Nephron progenitor cell (in vitro differentiated cells): ENCODE measurements around the gene EFCAB5.

Experiments
- DNase-seq: peaks from one replicate; pipeline ENCODE4 v3.0.0; 2021
- H3K27ac Mint-ChIP-seq: 2 replicates; pipeline ENCODE4 v1.8.0; 2021; ENCODE audit warnings: mild to moderate bottlenecking, moderate library complexity, mixed read lengths
- H3K27me3 Mint-ChIP-seq: 2 replicates; pipeline ENCODE4 v1.8.0; 2021; ENCODE audit warnings: mild to moderate bottlenecking, low read depth, mixed read lengths; ENCODE audit not compliant: poor library complexity
- H3K36me3 Mint-ChIP-seq: 2 replicates; pipeline ENCODE4 v1.8.0; 2021; ENCODE audit warnings: low read depth, mixed read lengths
- H3K4me1 Mint-ChIP-seq: 2 replicates; pipeline ENCODE4 v1.8.0; 2021; ENCODE audit warnings: mixed read lengths
- H3K4me3 Mint-ChIP-seq: 2 replicates; pipeline ENCODE4 v1.8.0; 2021; ENCODE audit warnings: mild to moderate bottlenecking, moderate library complexity, mixed read lengths
- H3K9me3 Mint-ChIP-seq: 2 replicates; pipeline ENCODE4 v1.8.0; 2021; ENCODE audit warnings: mild to moderate bottlenecking, moderate library complexity, mixed read lengths
- CTCF ChIP-seq: fragments of 200-600 bp; sonication (generic); IDR thresholded peaks from 2 replicates; pipeline ENCODE4 v1.5.0; 2021; ENCODE audit warnings: antibody characterized with exemption

EFCAB5 gene

GRCh38 chr17:30101686-30102390 lies 160.4 kb downstream of the EFCAB5 start:
- H3K27me3 Mint-ChIP-seq: no peaks in the 10 kb centered on the region
- no peaks in the 10 kb centered on the region for H3K9me3 Mint-ChIP-seq
- no peak overlapping the region for H3K27ac Mint-ChIP-seq
- no peaks in the 10 kb centered on the region for H3K36me3 Mint-ChIP-seq
- no peak overlapping the region for H3K4me3 Mint-ChIP-seq
- no peak for DNase-seq
- H3K4me1 Mint-ChIP-seq: peaks cover 12% of the 10 kb centered on the region
- no peak for TF ChIP-seq CTCF

- no peak overlapping the region for H3K27ac Mint-ChIP-seq
- peaks cover 6% of the 10 kb centered on the region for H3K4me1 Mint-ChIP-seq
- DNase-seq: no peak
- no peaks in the 10 kb centered on the region for H3K36me3 Mint-ChIP-seq
- no peak overlapping the region for H3K4me3 Mint-ChIP-seq
- H3K27me3 Mint-ChIP-seq: no peaks in the 10 kb centered on the region
- no peak for TF ChIP-seq CTCF
- H3K9me3 Mint-ChIP-seq: no peaks in the 10 kb centered on the region
Observed at GRCh38 chr17:30103921-30104320, 162.5 kb downstream of the EFCAB5 start.

DNA sequence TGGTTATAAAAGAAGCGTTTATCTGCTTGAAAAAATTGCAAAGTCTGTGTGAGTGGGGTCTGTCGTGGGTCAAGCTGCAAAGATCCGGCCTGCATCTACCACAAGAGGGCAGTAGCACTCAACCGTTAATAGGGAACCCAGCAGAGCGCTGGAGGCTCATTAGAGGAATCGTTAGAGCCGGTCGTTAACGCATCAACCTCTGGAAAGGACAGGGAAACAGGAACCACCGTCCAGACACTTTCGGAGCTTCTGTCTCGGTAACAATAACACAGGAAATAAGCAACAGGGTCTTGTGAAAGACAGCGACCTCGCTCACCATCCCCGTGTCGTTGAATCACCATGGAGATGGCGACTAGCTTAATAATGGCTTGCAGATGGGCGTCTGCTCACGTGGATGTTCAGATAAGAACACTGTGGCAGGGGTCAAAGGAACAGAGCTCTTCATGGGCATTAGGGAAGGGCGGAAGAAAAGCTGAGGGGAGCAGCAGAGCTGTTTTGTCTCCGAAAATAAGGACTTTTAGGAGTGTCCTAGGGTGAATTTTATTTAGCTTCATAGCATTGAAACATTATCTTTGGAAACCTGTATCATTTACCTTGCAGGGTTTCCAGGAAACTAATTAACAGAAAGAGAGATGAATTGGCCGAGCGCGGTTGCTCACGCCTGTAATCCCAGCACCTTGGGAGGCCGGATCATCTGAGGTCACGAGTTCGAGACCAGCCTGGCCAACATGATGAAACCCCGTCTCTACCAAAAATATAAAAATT lies 163.3 kb downstream of the EFCAB5 start:
- peak; percentile 77 for DNase-seq
- Mint-ChIP-seq H3K27me3 (peaks cover 3% of the 10 kb centered on the region), H3K4me3 (peak overlapping the region; percentile 87), H3K27ac (peak overlapping the region; percentile 92), H3K4me1 (peaks cover 6% of the 10 kb centered on the region), H3K36me3 (no peaks in the 10 kb centered on the region), H3K9me3 (no peaks in the 10 kb centered on the region)
- peak; percentile 84 for TF ChIP-seq CTCF

GRCh38 chr17:30112794-30113193 lies 171.4 kb downstream of the EFCAB5 start:
- peaks cover 17% of the 10 kb centered on the region for H3K27me3 Mint-ChIP-seq
- no peak for TF ChIP-seq CTCF
- H3K36me3 Mint-ChIP-seq: peaks cover under 1% of the 10 kb centered on the region
- H3K4me1 Mint-ChIP-seq: peaks cover 9% of the 10 kb centered on the region
- no peak overlapping the region for H3K27ac Mint-ChIP-seq
- H3K4me3 Mint-ChIP-seq: no peak overlapping the region
- DNase-seq: no peak
- H3K9me3 Mint-ChIP-seq: no peaks in the 10 kb centered on the region

DNA sequence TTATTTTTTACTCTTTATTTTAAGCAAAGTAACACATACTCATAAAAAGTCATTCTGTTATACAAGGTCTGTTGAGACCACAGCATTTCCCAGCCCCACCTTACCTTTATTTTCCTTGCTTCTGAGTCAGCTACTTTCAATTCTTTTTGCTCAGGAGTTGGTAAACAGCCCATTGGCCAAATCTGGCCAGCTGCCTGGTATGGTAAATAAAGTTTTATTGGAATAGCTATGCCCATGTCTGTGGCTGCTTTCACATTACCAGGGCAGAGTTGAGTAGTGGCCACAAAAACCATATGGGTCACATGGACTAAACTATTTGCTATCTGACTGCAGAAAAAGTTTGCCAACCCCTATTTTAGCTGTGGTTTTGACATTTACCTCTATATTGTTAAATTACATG lies 171.8 kb downstream of the EFCAB5 start:
- H3K27ac Mint-ChIP-seq: no peak overlapping the region
- no peaks in the 10 kb centered on the region for H3K9me3 Mint-ChIP-seq
- H3K4me3 Mint-ChIP-seq: no peak overlapping the region
- peaks cover 13% of the 10 kb centered on the region for H3K4me1 Mint-ChIP-seq
- peaks cover 4% of the 10 kb centered on the region for H3K36me3 Mint-ChIP-seq
- no peak for TF ChIP-seq CTCF
- H3K27me3 Mint-ChIP-seq: peaks cover 17% of the 10 kb centered on the region
- DNase-seq: no peak

DNA sequence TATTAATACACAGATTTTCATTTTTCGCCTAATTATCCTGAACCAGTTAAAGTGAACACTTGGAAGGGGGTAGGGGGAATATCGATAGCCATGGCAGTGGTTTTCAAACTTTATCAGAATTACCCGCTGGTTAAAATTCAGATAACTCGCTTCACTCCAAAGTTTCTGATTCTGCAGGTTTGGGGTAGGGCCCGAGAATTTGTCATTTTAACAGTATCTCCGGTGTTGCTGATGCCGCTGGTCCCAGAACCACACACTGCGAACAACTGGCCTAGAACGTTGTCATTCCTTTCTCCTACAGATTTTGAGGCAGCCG lies 174.9 kb downstream of the EFCAB5 start:
- Mint-ChIP-seq H3K27ac (peak overlapping the region; percentile 100), H3K36me3 (peaks cover 23% of the 10 kb centered on the region), H3K27me3 (peaks cover 3% of the 10 kb centered on the region), H3K4me3 (peak overlapping the region; percentile 95), H3K9me3 (no peaks in the 10 kb centered on the region), H3K4me1 (peaks cover 29% of the 10 kb centered on the region)
- DNase-seq: no peak
- no peak for TF ChIP-seq CTCF
